ENCODE measurements around the gene GYS1.

GRCh38 chr19:48977061-48977460 lies 16.0 kb downstream of the GYS1 start:
- TF ChIP-seq CTCF (IDR thresholded peaks at IDR 0.05) (no peak), POLR2A (IDR thresholded peaks at IDR 0.05) (no peak), POLR2AphosphoS5 (IDR thresholded peaks at IDR 0.05) (no peak)

Measured in suprapubic skin (tissue), 4 donors.